AG09319 (cell line): ENCODE results near the gene KLHL29.

ENCODE experiments used
- DNase-seq: peaks from one replicate; pipeline ENCODE4 v3.0.0-alpha.2; 2010; ENCODE audit warnings: low read depth; ENCODE audit errors: extremely low read depth
- CTCF ChIP-seq: IDR thresholded peaks from 2 replicates; pipeline ENCODE4 v1.5.1; 2011; ENCODE audit warnings: low read depth, mild to moderate bottlenecking, inconsistent platforms, low read length, moderate library complexity

Gene KLHL29

DNA sequence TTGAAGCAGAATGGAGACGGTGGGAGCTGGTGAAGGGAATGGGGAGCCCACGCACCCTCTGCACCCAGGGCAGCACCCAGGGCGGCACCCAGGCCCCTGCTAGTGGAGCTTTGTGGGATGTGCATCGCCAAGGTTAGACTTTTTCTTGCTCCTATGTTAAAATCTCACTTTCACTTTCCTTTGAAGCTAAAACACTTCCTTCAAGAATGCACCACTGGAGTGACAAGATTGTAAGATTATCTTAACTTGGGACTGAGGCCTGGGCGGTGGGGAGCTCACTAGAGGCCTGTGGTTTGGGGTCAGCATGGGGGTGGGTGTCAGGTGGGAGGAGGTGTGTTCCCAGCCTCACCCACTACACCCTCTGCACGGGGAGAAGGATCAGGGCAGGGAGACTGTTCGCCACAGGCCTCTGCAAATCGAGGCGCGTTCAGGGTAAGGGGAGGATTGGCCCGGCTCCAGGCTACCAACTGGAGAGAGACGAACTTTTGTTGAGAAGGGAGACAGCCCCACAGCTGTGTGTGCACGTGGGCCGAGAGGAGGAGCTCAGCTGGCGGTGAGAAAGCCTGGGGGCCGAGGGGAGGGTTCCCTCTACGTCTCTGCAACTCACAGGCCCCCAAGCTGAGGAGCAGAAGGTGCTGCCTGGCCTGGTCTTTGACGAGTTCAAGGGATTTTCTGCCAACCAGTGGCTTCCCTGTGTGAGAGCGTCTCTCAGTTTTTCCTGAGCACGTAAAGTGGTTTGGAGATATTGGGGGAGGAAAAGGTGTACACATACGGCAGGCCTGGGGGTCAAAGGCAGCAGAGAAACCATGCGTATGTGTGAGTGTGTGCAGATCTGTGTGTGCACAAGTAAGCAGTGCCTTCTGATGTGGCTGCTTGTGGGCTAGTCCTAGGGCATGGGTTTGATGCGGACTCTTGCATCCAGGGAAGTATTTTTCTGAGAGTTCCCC is 147.7 kb downstream of the KLHL29 start:
- TF ChIP-seq CTCF = no peak
- DNase-seq = no peak

DNA sequence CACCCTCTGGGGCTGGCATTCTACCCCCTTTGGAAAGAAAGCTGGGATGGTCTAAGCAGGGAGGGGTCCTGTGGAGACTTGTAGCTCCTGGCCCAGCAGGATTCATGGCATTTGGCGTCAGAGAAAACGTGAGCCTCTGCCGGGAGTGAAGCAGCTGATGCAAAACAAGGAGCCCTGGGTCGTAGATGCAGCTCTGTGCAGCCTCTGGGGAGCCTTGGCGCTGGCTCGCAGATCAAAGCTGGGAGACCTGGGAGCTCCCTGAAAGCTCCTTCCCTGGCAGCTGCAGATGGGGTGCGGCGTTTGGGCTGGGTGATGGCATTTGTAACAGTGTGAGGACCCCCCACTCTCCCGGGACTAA is 148.3 kb downstream of the KLHL29 start:
- no peak for TF ChIP-seq CTCF
- DNase-seq = no peak

DNA sequence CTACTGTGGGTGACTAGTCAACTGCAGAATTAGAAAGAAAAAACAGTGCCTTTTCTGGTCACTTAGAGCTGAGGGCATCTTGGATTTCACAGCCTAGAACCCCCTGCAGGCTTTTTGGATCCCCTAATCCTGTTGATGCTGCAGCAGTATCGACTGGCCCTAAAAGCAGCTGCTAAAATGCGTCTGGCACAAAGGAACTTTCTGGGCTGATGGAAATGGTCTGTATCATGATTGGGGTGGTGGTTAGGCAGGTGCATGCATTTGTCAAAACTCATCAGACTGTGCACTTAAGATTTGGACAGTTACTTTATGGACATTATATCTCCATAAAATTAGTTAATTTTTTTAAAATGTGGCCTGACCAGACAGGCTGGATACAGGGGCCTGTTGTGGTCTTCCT is 149.8 kb downstream of the KLHL29 start:
- TF ChIP-seq CTCF = no peak
- DNase-seq = no peak

- DNase-seq = no peak
- no peak for TF ChIP-seq CTCF
Observed at GRCh38 chr2:23536326-23536725, 151.3 kb downstream of the KLHL29 start.

DNA sequence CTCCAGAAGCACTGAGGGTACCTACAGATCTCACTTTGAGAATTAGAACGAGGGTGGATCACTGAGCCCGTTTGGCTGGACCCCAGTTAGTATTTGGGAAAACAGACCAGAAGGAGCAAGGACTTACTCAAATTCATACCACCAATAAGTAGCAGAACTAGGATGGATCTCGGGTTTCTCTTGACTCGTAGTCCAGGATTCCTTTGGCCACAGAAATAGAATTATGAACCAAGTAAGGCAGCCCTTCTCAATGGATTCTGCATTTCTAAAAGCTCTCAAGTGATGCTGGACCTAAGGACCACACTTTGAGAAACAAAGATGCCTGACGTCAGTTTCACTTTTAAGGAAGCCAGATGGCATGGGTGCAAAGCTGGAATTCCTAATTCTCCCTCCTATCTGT is 153.0 kb downstream of the KLHL29 start:
- TF ChIP-seq CTCF = no peak
- DNase-seq = no peak

- DNase-seq = no peak
- TF ChIP-seq CTCF = no peak
Observed at GRCh38 chr2:23538566-23538965, 153.6 kb downstream of the KLHL29 start.

DNA sequence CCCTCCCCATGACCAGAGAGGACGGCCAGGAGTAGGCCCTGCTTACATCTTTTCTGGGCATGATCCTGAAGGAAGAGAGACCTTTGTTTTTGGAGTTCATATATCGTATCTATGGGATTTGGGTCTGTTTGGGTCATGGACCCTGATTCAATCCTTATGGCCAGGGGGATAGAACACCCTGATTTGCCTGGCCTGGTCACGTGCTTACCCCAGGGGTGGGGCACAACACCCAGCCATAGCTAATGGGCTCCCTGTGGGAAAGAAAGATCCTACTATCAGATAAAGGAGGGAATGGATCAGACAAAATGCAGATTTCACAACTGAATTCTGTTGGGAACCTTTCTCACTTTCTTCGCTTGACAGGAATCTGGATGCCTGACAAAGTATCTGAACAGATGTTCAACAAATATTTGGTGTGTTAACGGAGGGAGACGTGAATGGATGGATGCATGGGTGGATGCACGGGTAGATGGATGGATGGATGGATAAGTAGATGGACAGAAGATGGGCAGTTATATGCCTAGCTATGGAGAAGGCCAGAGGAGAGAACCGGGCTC is 155.9 kb downstream of the KLHL29 start:
- TF ChIP-seq CTCF = no peak
- DNase-seq = no peak
